ENCODE results near the gene SPACA7.

The SPACA7 gene

DNA sequence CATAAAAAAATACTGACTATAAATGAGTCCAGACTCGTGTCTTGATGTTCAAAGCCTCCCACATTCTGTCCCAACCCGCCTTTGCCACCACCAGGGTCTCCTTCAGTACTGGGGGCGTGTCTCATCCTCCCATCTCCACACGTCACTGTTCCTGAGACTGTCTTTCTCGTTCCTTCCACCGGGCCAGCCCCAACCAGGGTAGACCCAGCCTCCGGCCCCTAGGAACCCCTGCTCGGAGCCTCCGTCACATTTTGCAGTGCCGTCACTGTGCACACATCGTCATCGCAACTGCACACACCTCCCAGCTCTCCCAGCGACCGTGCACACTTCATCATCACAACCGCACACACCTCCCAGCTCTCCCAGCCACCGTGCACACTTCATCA, 73.4 kb downstream of the SPACA7 start:
- no peak for DNase-seq

DNA sequence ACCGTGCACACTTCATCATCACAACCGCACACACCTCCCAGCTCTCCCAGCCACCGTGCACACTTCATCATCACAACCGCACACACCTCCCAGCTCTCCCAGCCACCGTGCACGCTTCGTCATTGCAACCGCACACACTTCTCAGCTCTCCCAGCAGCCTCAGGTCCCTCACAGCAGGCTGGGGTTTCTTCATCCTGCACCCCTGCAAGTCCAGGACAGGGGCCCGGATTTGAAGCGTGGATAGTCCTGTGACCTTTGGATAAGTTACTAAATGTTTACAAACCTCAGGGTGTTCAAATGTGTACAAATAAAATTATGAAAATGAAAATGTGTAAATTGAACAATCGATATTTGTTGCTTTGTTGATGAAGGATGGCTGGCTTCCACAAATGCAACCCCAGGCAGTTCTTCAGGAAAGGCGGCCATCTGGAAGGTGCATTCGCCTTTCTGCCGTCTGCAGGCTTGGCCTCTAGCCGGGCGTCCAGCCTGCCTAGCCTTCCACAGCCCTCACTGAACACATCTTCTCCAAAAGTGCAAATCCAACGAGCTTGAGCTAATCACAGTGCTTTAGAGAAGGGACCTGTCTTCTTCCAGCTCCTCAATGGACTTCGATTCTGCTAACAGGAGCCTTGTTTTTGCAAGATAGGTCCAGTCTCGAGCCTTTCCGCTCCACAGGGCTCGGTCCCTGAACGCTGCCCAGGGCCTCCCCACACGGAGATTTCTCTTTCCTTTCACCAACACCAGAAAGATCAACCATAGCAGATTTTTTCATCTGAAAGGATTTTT, 74.2 kb downstream of the SPACA7 start:
- DNase-seq = no peak

DNA sequence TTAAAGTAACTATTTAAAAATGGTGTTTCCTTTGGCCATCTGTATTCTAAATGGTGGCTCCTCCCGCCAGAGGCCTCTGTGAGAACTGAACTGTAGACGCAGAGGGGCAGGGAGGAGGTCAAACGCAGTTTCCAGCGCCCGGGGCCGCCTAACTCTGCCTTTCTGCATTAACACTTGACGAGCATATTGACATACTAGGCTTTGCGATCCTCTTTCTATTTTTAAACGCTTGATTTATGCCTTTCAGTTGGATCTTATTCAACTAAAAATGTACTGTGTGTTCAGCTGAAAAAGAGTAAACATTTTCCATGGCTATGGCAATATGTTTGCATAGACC, 74.7 kb downstream of the SPACA7 start:
- no peak for DNase-seq

DNA sequence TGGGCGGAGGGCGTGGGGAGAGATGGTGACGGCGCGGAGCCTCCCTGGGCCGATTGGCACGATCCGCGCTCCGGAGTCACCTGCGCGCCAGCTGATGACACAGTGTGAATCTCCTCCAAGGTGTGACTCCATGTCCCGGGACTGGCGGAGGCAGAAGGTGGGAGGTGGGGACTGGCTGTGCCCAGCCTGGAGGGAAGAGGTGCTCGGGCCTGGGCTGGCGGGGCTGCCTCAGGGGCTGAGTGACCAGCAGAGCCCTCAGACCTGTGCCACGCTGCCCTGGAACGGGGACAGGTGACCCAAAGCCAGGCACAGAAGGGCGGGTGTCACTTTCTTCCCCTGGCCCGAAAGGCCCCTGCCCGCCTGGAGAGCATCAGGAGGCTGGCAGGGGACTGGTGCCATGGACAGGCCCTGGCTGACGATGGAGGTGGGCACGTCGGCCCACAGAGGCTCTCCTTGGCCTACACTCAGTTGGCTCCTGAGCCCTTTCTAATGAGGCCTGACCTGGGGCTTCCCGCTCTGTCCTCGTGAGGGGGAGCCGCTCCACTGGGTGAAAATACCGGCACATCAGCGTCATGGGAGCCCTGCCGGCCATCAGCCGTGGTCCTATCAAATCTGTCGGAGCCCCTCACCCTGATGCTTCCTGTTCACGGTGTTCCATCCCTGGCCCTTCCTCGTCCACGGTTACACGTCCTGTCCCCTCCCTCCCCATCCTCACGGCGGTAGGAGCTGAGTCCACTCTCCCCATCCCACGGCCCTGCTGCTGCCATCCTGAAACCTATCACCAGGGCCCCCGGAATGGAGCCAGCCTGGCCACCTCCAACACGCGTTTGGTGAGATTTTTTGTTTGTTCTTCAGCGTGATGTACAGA, 75.6 kb downstream of the SPACA7 start:
- DNase-seq = no peak

DNA sequence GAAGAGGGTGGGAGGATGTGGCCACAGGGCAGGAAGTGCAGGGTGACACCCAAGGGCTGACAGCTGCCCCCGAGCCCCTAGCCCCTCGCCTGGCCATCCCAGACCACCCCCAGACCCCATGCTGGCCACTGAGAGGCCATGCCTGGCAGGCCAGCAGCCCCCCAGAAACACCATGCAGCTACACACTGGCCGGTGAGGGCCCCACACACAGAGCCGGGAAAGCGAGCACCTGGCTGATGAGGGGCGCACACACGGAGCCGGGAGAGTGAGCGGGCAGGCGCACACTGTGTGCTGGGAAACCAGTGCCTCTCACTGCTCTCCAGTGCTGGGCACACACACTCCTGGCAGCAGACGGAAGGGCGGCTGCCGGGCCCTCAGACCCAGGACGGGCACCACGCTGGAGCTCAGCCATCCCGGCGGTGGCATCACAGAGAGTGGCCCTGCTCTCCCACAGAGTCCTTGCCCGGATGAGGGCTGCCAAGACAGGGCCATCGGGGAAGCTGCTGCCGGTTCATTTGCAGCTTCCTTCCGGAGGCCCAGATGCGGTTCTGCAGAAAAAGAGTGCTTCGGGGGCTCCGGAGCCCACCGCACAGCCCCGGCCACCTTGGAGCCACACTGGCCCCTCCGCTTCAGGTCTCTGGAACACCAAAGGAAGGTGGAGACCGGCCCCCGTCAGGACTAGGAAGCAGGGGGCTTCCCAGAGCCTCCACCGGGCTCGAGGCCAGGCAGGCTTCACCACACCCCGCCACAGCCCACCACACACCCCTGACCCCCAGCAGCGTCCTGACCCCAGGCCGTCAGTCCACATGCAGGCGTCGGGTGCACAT, 76.4 kb downstream of the SPACA7 start:
- DNase-seq = no peak

DNA sequence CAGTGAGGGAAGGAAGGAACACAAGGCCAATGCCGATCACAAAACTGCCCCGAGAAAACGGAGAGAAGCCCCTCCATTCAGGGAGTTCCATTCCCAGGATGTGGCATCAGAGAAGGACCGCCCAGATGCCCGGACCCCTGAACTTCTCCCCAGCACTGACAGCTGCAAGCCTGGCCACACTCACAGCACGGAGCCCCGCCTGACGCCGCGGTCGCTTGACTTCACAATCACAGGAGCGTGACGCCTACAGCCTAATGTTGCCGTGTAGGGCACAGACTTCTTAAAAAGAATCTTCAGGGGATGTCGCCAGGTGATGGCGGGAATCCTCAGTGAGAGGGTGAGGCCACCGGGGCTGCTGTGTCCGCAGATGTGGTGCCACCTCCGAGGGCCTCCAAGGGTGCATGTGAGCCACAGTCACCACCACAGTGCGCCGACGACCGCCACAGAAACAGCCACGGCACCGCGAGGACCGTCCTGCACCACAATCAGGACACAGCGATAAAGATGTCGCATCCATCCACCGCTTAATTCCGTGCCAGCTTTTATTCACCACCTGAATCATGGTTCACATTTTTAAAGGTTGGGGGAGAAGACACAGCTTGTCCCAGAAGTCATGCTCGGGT, 77.2 kb downstream of the SPACA7 start:
- no peak for DNase-seq

DNA sequence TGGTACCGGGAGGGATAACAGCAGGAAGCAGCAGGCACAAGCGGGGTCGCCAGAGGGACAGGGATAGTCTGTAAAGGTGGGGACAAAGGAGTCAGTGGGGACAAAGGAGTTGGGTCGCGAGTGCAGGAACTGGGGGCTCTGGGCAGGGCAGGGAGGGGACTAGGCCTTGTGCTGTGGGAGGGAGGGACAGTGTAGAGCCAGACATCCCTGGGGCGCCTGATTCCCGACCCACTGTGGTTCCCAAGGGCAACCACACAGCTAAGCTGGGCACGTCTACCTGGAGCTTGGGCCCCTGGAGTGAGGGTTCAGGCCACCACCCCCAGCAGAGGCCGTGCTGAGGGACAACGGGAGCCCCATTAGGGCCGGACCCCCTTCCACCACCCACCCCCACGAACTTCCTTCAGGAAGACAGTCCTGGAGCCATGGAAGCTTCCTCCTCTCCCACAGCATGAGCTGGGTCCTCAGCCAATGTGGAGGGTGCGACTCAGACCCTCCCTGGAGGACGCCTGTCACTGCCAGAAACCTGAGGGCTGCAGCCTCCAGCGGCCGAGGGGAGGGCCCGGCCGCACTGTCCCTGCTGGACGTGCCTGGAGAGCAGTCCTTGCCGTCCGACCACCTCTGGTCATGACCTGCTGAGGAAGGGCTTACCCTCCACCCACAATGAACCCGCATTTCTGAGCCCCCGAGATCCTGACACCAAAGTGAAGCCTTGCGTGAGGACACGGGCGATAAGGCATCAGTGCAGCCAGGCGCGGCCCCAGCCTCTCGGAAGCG, 77.9 kb downstream of the SPACA7 start:
- no peak for DNase-seq

DNA sequence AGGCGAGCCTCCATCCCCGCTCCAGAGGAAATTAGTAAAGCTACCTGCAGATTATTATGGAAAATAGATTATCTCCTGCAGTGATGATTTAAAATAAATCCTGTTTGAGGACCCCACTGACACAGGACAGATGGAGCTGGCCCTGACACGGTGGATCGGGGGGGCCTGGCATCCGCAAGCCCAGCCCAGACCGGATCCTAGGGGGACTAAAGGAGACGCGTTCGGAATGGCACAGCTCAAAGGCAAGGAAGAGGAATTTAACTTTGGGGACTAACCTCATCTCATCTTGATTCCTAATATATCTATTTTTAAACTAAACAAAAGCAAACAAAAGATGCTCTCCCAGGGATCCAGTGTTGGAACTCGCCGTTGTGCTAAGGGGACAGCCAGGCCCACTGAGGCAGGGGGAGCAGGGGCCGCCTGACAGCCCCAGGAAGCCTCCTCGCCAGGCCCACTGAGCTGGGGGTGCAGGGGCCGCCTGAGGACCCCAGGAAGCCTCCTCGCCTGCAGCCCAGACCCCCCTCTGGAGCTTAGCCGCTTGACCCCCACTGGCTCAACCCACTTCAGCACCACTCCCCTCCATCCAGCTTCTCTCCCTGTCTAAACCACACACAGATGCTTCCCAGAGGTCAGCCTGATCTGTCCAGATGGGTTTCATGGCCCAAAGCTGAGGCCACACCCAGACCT, 78.6 kb downstream of the SPACA7 start:
- DNase-seq = no peak

DNA sequence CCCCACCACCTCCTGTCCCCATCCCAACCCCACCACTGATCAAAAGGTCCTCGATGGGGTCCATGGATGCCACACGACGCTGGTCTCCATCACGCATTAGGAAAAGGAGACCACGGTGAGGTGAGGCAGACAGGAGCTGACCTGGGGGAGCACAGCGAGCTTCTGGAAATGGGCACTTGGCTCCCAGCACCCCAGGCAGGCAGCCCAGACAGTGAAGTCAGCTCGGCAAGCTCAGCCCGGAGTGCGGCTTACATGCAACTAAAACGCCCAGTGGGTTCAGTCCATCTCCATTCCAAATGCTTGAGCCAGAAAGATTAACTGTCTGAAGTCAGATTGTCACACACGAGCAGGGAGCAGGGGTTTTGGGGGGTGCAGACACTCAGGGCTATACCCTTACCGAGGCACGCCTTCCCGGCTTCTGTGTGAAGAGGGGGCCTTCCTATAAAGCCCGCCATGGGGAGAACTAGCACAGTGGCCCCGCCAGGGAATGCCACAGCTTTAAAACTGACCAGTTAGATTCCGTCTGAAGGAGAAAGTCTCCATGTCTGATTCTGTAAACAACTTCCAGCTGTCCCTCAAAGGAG, 79.4 kb downstream of the SPACA7 start:
- no peak for DNase-seq

DNA sequence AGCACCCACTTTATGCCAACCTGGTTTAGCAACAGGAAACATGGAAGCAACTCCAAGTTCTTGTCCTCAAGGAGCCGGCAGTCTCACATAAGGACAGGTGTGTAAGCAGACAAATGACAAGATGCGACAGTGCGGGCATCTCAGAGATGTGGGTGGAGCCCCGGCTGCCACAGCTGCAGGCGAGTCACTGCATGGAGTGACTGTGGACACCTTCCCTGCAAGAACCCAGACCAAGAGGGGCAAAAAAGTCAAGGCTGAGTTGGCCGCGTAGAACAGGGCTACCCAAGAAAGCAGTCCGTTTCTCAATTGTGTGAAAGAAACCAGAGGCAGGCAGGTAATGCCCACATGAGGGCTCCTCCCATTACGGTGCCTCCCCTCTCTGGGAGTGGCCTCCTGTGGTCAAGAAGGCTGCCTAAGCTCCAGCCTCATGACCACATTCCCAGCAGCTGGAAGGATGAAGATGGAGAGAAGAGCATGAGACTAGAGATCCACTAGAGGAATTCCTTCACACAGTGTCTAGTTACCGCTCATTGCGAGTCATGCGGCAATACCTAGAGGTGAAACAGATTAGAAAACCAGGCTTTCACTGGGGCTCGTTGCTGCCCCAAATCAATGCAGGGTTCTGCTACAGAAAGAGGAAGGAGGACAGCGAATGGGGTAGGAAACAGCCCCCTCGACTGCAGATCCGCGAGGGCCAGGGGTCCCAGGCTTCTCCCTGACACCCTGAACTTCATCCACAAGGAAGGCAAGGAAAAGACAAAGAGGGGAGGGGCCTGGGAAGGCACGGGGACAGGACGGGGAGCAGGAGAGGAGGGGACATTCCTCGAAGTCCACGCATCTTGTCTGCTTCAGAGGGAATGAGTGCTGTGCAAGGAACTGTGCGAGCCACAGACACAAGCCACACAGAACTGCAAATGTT, 80.2 kb downstream of the SPACA7 start:
- DNase-seq = no peak

DNA sequence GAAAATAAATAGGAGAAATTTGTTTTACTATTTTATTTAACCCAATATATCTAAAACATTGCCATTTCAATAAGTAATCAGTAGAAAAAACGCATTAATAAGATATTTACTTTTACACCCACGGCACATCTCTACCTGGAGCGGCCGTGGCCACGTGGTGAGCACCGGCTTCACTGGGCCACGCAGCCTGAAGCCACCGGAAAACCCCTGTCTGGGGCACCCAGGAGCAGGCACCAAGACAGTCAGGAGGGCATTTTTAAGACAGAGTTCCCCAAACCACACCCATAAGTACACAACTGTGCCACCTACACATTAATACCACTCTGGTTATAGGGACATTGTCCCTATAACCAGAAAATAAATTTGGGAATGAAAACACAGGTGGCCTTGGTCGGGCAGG, 80.9 kb downstream of the SPACA7 start:
- no peak for DNase-seq

DNA sequence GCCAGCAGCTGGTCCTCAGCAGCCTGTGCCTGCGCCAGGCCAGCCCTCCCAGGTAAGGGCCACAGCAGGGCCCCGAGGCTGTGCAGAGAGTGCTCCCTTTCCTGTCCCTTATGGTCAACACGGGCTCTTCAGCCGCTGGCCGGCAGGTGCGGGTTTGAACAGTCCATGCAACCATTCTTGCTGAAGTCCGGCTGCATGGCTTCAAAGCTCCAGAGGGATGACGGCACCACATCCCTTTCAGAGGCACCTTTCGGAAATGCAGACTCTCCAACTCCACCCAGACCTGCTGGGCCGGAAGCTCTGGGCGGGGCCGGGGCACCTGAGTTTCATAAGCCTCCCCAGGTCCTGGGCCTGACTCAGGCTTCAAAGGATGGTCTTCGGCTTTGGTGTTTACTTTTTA, 81.3 kb downstream of the SPACA7 start:
- no peak for DNase-seq

DNA sequence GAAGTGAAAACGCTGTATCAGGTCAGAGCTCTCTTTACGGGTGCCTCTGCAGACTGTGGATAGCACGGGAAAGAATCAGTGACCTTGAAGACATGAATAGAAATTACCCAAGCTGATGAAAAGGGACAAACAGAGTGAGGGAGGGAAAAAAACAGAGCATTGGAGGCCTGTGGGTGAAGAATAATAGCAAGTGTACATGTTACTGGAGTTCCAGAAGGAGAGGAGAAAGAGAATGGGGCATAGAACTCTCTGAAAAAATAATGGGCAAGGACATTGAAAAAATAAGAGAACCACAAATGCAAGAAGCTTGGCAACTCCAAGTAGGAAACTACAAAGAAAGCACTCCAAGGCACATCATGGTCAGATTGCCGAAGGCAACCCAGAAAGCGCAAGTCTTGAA, 86.3 kb downstream of the SPACA7 start:
- DNase-seq = no peak

DNA sequence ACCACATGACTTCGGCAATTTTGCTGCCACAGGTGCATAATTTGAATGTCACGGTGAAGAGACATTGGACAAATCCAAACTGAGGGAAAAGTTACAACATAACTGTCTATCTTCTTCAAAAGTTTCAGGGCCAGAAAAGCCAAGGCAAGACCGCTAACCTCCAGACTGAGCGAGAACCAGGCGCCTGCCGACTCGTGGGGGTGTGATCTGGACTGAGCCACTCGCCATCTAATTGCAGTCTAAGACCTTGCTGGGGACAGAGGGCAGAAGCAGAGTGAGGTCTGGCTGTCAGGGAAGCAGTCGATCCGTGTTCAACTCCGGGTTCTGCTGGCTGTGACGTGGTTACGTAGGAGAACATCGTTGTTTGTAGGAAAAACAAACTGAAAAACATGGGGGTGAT, 88.6 kb downstream of the SPACA7 start:
- no peak for DNase-seq

DNA sequence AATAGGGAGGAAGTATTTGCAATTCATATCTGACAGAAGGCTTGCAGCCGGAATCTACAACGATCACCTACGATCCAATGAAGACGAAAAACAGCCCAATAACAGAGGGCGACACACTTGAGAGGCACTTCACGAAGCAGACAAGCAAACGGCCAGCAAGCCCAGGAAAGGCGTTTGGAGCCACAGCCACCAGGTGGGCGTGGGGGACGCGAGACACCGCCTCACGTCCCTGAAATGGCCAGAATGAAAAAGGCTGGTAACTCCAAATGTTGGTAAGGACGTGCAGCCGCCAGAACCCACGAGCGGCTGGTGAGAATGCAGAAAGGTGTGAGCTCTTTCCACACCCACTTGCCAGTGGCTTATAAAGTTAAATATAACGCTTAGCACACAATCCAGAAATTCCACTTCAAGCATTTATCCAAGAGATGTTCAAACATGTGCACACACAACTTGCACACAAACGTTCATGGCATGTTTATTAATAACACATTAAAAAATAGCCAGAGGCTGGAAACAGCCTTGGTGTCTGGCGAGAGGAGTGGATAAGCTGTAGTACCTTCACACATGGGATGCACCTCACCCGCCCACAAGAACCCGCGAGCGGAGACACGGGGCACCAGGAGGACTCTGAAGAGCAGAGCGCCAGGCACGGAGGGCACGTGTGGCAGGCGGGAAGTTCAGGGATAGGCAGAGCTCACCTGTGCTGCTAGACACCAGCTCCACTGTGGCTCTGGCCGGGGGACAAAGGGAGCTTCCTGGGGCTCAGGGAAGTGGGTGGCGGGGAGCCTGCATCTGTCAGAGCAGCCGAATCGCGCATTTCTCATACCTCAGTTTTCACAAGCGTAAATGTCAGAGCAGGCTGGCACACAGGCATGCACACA, 89.3 kb downstream of the SPACA7 start:
- no peak for DNase-seq

DNA sequence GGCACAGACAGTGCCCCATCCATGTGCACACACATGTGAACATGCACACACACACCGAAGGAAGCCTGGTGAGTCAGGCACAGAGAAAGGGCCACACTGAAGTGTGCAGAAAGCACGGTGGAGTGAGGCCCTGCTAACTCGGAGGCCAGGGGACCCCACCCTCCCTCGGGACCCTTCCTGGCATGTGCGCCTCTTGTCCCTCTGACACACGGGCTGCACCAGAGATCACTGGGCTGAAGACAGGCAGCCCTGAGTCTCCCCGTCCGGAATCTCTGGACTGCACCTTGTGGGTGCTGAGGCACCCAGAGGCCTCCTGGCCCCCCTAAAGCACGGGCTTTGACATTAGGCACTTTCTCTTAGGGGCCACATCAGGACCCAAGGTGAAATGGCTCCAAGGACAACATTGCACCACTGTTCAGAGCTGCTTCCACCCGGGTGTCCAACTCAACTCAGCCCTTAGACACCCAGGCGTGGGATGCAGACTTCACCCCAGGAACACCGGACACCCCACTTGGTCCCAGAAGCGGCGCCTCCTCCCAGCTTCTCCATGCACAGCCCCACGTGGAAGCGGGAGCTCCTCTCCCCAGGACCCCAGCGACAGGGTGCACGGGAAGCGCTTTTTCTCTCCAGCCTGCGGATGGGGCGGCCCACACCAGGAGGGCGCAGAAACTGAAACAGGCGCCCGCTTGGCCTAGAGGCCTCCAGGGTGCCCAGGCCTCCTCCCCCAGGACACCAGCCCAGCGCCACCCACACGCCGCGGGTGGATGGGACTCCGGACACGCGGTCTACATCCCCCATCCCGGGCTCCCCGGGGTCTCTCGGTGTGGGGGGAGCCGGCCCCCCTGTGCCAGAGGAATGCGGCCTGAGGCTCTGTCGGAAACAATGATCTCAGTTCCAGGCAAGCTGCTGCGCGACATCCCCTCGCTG, 90.2 kb downstream of the SPACA7 start:
- no peak for DNase-seq

DNA sequence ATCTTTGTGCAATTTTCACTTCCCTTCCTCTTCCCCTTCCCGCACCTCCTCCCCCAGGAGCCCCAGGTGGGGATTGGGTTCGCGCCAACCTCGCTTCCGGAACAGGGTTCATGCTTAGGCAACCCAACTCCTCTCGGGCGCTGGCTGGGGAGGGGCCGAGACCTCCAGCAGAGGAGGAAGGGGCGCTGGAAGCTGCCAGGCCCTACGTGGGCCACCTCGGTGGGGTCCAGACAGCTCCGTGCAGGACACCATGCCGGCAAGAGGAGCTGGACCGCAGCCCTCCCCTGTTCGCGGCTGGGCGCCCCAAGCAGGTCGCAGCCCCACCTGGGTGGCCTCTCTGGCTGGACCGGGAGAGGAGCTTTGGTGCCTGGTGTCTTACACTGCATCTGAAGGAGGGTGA, 91.1 kb downstream of the SPACA7 start:
- no peak for DNase-seq

DNA sequence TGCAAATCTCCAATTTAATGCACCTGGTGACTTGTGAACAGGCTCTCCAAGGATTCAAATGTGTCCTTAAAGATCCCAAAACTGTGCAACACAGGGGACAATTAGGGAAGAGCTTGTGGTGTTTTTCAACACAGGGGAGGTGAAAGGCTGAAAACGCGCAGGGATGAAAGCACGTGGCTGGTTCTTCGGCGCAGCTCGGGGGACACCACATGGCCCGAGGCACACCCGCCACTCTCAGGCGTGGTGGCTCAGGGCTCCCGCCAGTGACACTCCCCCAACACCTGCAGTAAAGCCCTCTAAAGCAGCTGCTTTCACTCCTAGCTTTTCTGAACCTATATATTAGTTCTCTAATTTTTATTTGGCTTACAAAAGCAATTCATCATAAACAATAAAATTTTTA, 91.9 kb downstream of the SPACA7 start:
- DNase-seq = no peak

Measured in NCI-H1694 (cell line).